NB4 (cell line): ENCODE data around the gene KIF22.
"Not testable (repeated sequence)": the region's sequence is repeated elsewhere in the genome, so short reads cannot be mapped to it uniquely, and the experiment has no call there.

ENCODE experiments used
- DNase-seq: peaks from one replicate; pipeline ENCODE4 v3.0.0; 2010; ENCODE audit warnings: low read depth
- H3K4me3 ChIP-seq: one replicate; pipeline ENCODE4 v1.5.1; 2011; ENCODE audit warnings: mild to moderate bottlenecking, low read depth, low read length, moderate library complexity
- CTCF ChIP-seq: IDR thresholded peaks from one replicate; pipeline ENCODE4 v1.5.1; 2012; ENCODE audit warnings: low read depth, low read length
- MAX ChIP-seq: IDR thresholded peaks from 2 replicates; pipeline ENCODE4 v1.6.1; 2011; ENCODE audit warnings: low read depth, low read length
- MYC ChIP-seq: IDR thresholded peaks from 2 replicates; pipeline ENCODE4 v1.6.1; 2011; ENCODE audit warnings: low read depth, low read length
- POLR2A ChIP-seq: IDR thresholded peaks from 2 replicates; pipeline ENCODE4 v1.6.1; 2011; ENCODE audit warnings: mild to moderate bottlenecking; ENCODE audit not compliant: insufficient read length; ENCODE audit errors: extremely low read depth

KIF22 gene

GRCh38 chr16:29765167-29766032, 25.2 kb upstream of the KIF22 start:
- no peak for DNase-seq
- H3K4me3 ChIP-seq = no peak overlapping the region

GRCh38 chr16:29766571-29766970, 24.0 kb upstream of the KIF22 start:
- H3K4me3 ChIP-seq = no peak overlapping the region
- TF ChIP-seq CTCF = no peak
- no peak for TF ChIP-seq MAX
- no peak for TF ChIP-seq MYC
- no peak for TF ChIP-seq POLR2A
- DNase-seq = no peak

More at GRCh38 chr16:29765167-29766032, 25.2 kb upstream of the KIF22 start:
- no peak for TF ChIP-seq CTCF
- TF ChIP-seq POLR2A = no peak

- no peak overlapping the region for H3K4me3 ChIP-seq
- TF ChIP-seq MAX = no peak
- no peak for TF ChIP-seq CTCF
- TF ChIP-seq POLR2A = no peak
- no peak for TF ChIP-seq MYC
- no peak for DNase-seq
Observed at GRCh38 chr16:29767062-29767461, 23.5 kb upstream of the KIF22 start.

GRCh38 chr16:29769507-29769906, 21.0 kb upstream of the KIF22 start:
- no peak for DNase-seq
- no peak for TF ChIP-seq CTCF
- TF ChIP-seq MYC = no peak
- no peak for TF ChIP-seq MAX
- no peak for TF ChIP-seq POLR2A
- no peak overlapping the region for H3K4me3 ChIP-seq

- H3K4me3 ChIP-seq = no peak overlapping the region
- TF ChIP-seq CTCF (no peak), MYC (no peak), POLR2A (no peak), MAX (no peak)
- DNase-seq = no peak
Observed at GRCh38 chr16:29770250-29770929, 20.2 kb upstream of the KIF22 start.

- DNase-seq = not testable (repeated sequence)
Observed at GRCh38 chr16:29772330-29772729, 18.2 kb upstream of the KIF22 start.

More at GRCh38 chr16:29772330-29772729, 18.2 kb upstream of the KIF22 start:
- not testable (repeated sequence) for H3K4me3 ChIP-seq
